IPS-18c (cell line): ENCODE measurements around the gene AFAP1L1.
"Not testable (repeated sequence)": the region's sequence is repeated elsewhere in the genome, so short reads cannot be mapped to it uniquely, and the experiment has no call there.

Experiments used
- H3K4me3 ChIP-seq: 2 replicates; pipeline ENCODE4 v1.7.0; 2013; ENCODE audit warnings: low read depth, mild to moderate bottlenecking, low read length, moderate library complexity; ENCODE audit not compliant: insufficient read depth
- H3K9me3 ChIP-seq: one replicate; pipeline ENCODE4 v1.6.1; 2013; ENCODE audit warnings: mild to moderate bottlenecking, low read length, moderate library complexity; ENCODE audit not compliant: control insufficient read depth, insufficient read depth

The AFAP1L1 gene

DNA sequence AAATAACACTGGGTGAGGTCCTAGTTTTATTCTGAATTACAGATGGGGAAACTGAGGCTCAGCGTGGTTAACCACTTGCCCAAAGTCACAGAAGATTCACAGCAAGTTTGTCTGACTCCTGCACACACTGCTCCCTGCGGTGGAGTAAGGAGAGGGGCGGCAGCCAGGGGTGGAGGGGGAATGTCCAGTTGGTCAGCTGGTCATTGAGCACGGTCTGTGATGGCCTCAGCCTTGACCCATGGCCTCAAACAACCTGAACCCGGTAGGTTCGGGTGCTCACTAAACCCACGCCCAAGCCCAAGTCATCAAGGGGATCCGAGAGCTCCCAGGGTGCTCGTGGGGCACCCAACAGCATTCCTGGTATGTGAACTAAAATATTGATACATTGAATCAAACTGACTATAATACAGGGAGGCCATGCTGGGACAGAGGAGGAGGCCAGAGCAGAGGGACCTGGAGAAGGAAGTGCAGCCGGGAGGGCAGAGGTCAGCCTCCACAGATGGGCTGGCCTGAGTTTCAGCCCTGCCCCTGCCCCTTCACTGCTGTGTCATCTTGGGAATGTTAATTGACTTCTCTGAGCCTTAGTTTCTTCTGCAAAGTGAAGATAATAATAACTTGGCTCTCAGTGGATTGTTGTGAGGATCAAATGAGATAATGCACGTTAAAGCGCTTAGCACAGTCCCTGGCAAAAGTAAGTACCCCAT, 111.0 kb downstream of the AFAP1L1 start:
- no peak overlapping the region for H3K4me3 ChIP-seq
- H3K9me3 ChIP-seq = no peaks in the 10 kb centered on the region

GRCh38 chr5:149383399-149383798, 111.7 kb downstream of the AFAP1L1 start:
- Histone ChIP-seq H3K4me3 (no peak overlapping the region), H3K9me3 (peaks cover under 1% of the 10 kb centered on the region)

GRCh38 chr5:149386166-149386565, 114.5 kb downstream of the AFAP1L1 start:
- peaks cover 2% of the 10 kb centered on the region for H3K9me3 ChIP-seq
- H3K4me3 ChIP-seq = no peak overlapping the region

DNA sequence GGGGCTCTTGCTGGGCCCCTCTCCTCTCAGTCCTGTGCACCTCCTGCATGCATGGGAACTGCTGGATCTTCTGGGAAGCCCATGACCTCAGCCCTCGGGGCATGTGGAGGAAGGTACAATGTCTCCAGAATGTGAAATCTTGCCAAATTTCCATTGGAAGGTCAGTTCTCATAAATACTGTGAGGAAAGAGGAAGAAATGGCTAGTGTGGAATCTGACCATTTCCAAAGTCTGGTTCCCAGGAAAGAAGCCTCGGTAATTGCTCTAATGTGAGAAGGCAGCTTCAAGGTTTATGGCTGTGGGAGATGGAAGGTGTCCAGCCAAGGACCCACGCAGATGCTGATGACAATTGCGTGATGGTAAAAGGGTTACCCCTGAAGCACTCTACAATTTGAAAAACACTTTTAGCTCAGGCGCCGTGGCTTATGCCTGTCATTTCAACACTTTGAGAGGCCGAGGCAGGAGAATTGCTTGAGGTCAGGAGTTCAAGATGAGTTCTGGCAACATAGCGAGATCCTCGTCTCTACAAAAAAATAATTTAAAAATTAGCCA, 115.5 kb downstream of the AFAP1L1 start:
- Histone ChIP-seq H3K4me3 (no peak overlapping the region), H3K9me3 (peaks cover 2% of the 10 kb centered on the region)

DNA sequence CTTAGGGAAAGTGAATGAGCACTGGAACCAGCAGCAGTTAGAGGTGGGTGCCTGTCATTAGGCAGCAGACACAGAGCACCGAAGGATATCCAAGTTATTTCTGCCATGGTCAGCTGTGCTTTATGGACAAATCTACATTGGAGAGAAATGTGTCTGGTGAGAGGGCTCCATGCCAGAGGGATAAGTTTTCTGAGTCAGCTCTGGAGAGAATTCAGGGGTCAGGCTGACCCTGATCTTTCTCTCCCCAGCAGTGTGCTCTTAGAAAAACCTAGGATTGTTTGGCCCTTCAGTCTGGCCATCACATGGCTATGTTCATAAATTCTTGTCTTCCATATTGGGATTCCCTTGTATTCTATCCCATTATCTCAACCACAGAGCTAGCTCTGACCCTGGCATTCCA, 116.3 kb downstream of the AFAP1L1 start:
- no peak overlapping the region for H3K4me3 ChIP-seq
- H3K9me3 ChIP-seq = peaks cover 2% of the 10 kb centered on the region

DNA sequence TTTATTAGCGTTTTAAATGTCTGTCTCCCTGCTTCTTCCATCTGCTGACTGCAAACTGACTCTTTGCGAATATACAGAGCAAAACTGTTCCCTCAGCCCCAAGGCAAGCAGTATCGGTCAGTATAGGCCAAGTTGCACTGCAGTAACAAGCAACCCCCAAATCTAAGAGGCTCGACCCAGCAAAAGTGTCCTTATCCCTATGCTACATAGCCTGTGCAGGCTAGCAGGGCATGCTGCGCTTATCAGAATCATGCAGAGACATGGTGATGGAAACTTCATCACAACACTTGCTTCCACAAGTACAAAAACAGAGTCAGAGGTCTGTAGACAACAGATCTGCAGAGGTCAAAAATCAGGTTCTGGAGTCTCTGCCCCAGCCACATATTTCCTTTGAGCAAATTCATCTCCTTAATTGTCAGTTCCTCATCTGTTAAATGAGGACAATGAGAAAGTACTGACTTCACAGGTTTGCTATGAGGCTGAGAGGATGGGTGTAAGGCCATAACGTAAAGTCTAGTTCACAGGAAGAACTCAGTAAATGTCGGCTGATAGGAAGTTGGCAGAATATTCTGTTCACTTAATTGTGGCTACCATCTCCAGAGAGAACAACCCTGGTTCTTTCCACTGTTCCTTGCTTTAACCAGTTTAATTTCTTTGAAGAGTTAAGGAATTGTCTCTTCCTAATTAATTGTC, 117.0 kb downstream of the AFAP1L1 start:
- Histone ChIP-seq H3K9me3 (peaks cover 2% of the 10 kb centered on the region), H3K4me3 (no peak overlapping the region)

DNA sequence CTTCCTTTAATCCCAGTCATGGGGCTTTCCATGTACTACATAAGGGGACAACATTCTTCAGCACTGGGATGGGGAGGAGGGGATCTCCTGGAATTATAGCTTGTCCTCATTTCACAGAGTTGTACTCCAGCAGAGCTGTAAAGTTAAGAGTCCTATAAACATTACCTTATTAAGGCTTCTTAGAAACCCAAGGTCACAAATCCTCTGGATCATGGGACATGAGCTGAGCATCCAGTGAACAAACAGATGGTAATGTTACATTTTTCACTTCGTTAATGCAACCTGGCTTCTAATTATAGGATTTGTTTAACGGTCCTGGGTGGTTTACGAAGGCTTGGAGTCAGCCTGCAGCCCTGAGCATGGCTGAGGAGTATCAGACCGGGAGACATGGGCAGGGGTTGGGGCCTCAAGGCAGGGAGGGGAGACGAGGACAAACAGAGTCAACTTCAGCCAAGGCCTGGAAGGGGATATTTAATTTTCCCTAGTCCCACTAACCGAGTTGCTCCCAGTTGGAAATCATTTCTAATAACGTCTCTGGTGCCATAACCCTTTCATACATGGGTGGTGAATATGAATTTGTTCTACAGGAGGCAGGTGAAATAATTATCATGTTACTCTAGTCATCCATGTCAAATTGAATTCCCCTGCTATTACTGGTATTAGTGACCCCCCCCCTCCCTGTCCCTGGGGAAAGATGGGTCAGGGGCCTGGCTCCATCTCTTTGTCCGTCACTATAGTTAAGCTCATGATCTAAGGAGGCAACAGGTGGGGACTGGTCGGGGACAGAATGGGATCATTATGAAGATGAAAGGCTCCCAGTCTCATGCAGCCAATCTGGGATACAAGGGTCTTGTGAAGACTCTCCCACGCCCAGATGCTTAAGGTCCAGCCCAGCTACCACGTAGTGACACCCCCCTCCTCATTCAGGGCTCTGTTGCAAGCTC, 118.2 kb downstream of the AFAP1L1 start:
- Histone ChIP-seq H3K4me3 (no peak overlapping the region), H3K9me3 (peaks cover 2% of the 10 kb centered on the region)

GRCh38 chr5:149391076-149391475, 119.4 kb downstream of the AFAP1L1 start:
- H3K4me3 ChIP-seq, H3K9me3 ChIP-seq: not testable (repeated sequence)
